Small intestine (tissue), 7 donors: Measurements from ENCODE around the gene PIEZO2. TPM values are rescaled to one million over a fixed set of nuclear protein-coding genes. Genes with fewer than 3 reads are reported as not detected.
"Not testable (repeated sequence)": the region's sequence is repeated elsewhere in the genome, so short reads cannot be mapped to it uniquely, and the experiment has no call there.

Experiments
- DNase-seq, 2 donors: peaks; one replicate each; pipeline versions ENCODE4 v3.0.0 to v3.0.0-alpha.2; 2013
- FAIRE-seq: peaks from 2 replicates; lab custom pipeline; 2012; peaks lifted over from hg19 to GRCh38; lab: Jason Lieb, UNC
- H3K27ac ChIP-seq, 3 donors: one replicate each; pipeline ENCODE4 v1.5.1; 2013; ENCODE audit warnings: low read length in 2 of 3, mild to moderate bottlenecking in 2 of 3, control low read depth in 1 of 3, inconsistent platforms in 1 of 3, low read depth in 1 of 3, moderate library complexity in 1 of 3
- H3K27me3 ChIP-seq, 3 donors: one replicate each; pipeline ENCODE4 v1.6.1; 2013; ENCODE audit warnings: low read length in 3 of 3, inconsistent platforms in 1 of 3; ENCODE audit not compliant: control insufficient read depth in 3 of 3, insufficient read depth in 3 of 3
- H3K36me3 ChIP-seq, 3 donors: one replicate each; pipeline ENCODE4 v1.6.1; 2013; ENCODE audit warnings: low read length in 3 of 3, inconsistent platforms in 1 of 3, low read depth in 1 of 3, mild to moderate bottlenecking in 1 of 3, moderate library complexity in 1 of 3; ENCODE audit not compliant: control insufficient read depth in 3 of 3, insufficient read depth in 2 of 3
- H3K4me1 ChIP-seq, 3 donors: one replicate each; pipeline ENCODE4 v1.6.1; 2013; ENCODE audit warnings: low read length in 2 of 3, inconsistent platforms in 1 of 3, low read depth in 1 of 3, mild to moderate bottlenecking in 1 of 3, moderate library complexity in 1 of 3; ENCODE audit not compliant: control insufficient read depth in 3 of 3, insufficient read depth in 2 of 3
- H3K4me3 ChIP-seq, 3 donors: one replicate each; pipeline ENCODE4 v1.5.1; 2013; ENCODE audit warnings: low read length in 3 of 3, control low read depth in 1 of 3, inconsistent platforms in 1 of 3, low read depth in 1 of 3, mild to moderate bottlenecking in 1 of 3, moderate library complexity in 1 of 3
- H3K9me3 ChIP-seq, 2 donors: one replicate each; pipeline ENCODE4 v1.6.1; 2013; ENCODE audit warnings: low read depth in 1 of 2, low read length in 1 of 2; ENCODE audit not compliant: control insufficient read depth in 2 of 2, insufficient read depth in 1 of 2
- WGBS, 3 donors: extraction: QIAGEN DNeasy Blood & Tissue Kit; methylation state at CpG; one replicate each; pipeline ENCODE4 v1.1.7; 2013; 5-methylcytosine and 5-hydroxymethylcytosine counted together
- polyA plus RNA-seq, 4 donors: library from polyadenylated mRNA; stranded (reverse) in 3 of 4; unstranded in 1 of 4; fragments of 200-250 nt in 3 of 4; fragments of 120-200 nt in 1 of 4; gene quantifications; one replicate each; pipeline versions ENCODE4 v1.2.1 to v1.2.3, GENCODE V29; 2013
- donor health status: healthy with polysubstance abuse.
- donor health status: control.
- donor health status: control.
- donor health status: Bipolar disorder and iron deficiency.
- donor health status: healthy.

The PIEZO2 gene
- polyA plus RNA-seq, 4 donors = 0.81 to 30.2 (median 1.8) TPM; not detected in 1

GRCh38 chr18:11147371-11147951, 1.9 kb downstream of the PIEZO2 start:
- no peak overlapping the region for H3K27ac ChIP-seq
- H3K27me3 ChIP-seq = peaks cover 12 to 54% (median 14%) of the 10 kb centered on the region in 3 donors
- H3K4me1 ChIP-seq = peaks cover 0 to 22% (median 0%) of the 10 kb centered on the region in 3 donors
- FAIRE-seq = no peak
- no peaks in the 10 kb centered on the region for H3K9me3 ChIP-seq
- peak overlapping the region in 1 of 3 donors; percentile 43 for H3K4me3 ChIP-seq
- peak in 1 of 2 donors; percentile 51 for DNase-seq
- WGBS, 3 donors = 13 to 24% (median 21%) methylated on average over 23 of the region's 23 CpGs
- H3K36me3 ChIP-seq = no peaks in the 10 kb centered on the region

GRCh38 chr18:11146947-11147345, 2.4 kb downstream of the PIEZO2 start:
- 43 to 46% (median 44%) methylated on average over 15 of the region's 15 CpGs for WGBS, 3 donors
- Histone ChIP-seq H3K4me1 (peaks cover 0 to 22% (median 0%) of the 10 kb centered on the region in 3 donors), H3K27me3 (peaks cover 12 to 54% (median 14%) of the 10 kb centered on the region in 3 donors), H3K36me3 (no peaks in the 10 kb centered on the region), H3K9me3 (no peaks in the 10 kb centered on the region), H3K4me3 (peak overlapping the region in 1 of 3 donors; percentile 43), H3K27ac (no peak overlapping the region)
- DNase-seq = no peak
- FAIRE-seq = no peak

GRCh38 chr18:11146238-11146946, 3.0 kb downstream of the PIEZO2 start:
- no peak overlapping the region for H3K27ac ChIP-seq
- H3K27me3 ChIP-seq = peaks cover 12 to 50% (median 14%) of the 10 kb centered on the region in 3 donors
- no peaks in the 10 kb centered on the region for H3K9me3 ChIP-seq
- FAIRE-seq = no peak
- 68 to 72% (median 69%) methylated on average over 17 to 18 of the region's 18 CpGs for WGBS, 3 donors
- peaks cover 0 to 22% (median 0%) of the 10 kb centered on the region in 3 donors for H3K4me1 ChIP-seq
- H3K4me3 ChIP-seq = peak overlapping the region in 1 of 3 donors; percentile 43
- no peak for DNase-seq
- peaks cover 0 to 2% (median 0%) of the 10 kb centered on the region in 3 donors for H3K36me3 ChIP-seq

- Histone ChIP-seq H3K9me3 (no peaks in the 10 kb centered on the region), H3K27ac (no peak overlapping the region), H3K4me3 (no peak overlapping the region), H3K27me3 (peaks cover 12 to 44% (median 14%) of the 10 kb centered on the region in 3 donors), H3K36me3 (peaks cover 0 to 5% (median 0%) of the 10 kb centered on the region in 3 donors), H3K4me1 (peaks cover 0 to 22% (median 0%) of the 10 kb centered on the region in 3 donors)
- WGBS, 3 donors = 27 to 63% (median 34%) methylated on average over 4 of the region's 4 CpGs
- DNase-seq (no peak), FAIRE-seq (no peak)
Observed at GRCh38 chr18:11145413-11146191, 3.8 kb downstream of the PIEZO2 start.

GRCh38 chr18:11137400-11137799, 12.0 kb downstream of the PIEZO2 start:
- WGBS, 3 donors = 69 to 74% (median 70%) methylated on average over 7 of the region's 7 CpGs
- Histone ChIP-seq H3K27me3 (no peaks in the 10 kb centered on the region), H3K36me3 (peaks cover 0 to 9% (median 0%) of the 10 kb centered on the region in 3 donors), H3K4me1 (peaks cover 0 to 4% (median 0%) of the 10 kb centered on the region in 3 donors), H3K9me3 (no peaks in the 10 kb centered on the region), H3K27ac (no peak overlapping the region), H3K4me3 (no peak overlapping the region)
- FAIRE-seq (no peak), DNase-seq (no peak)

- whole genome bisulfite sequencing, 3 donors = 49 to 66% (median 58%) methylated on average over 2 of the region's 2 CpGs
Observed at GRCh38 chr18:11136241-11136640, 13.1 kb downstream of the PIEZO2 start.

GRCh38 chr18:11134940-11135339, 14.4 kb downstream of the PIEZO2 start:
- Histone ChIP-seq H3K36me3 (peaks cover 0 to 3% (median 0%) of the 10 kb centered on the region in 3 donors), H3K4me3 (no peak overlapping the region), H3K27me3 (no peaks in the 10 kb centered on the region), H3K27ac (no peak overlapping the region), H3K9me3 (peaks cover 0 to under 1% of the 10 kb centered on the region in 2 donors), H3K4me1 (peaks cover 0 to 4% (median 0%) of the 10 kb centered on the region in 3 donors)
- DNase-seq (no peak), FAIRE-seq (no peak)
- WGBS, 3 donors = 65 to 78% (median 68%) methylated on average over 4 of the region's 4 CpGs

More at GRCh38 chr18:11136241-11136640, 13.1 kb downstream of the PIEZO2 start:
- DNase-seq (no peak), FAIRE-seq (no peak)
- no peaks in the 10 kb centered on the region for H3K27me3 ChIP-seq
- no peaks in the 10 kb centered on the region for H3K9me3 ChIP-seq
- no peak overlapping the region for H3K4me3 ChIP-seq
- no peak overlapping the region for H3K27ac ChIP-seq
- H3K4me1 ChIP-seq = peaks cover 0 to 4% (median 0%) of the 10 kb centered on the region in 3 donors
- H3K36me3 ChIP-seq = peaks cover 0 to 5% (median 0%) of the 10 kb centered on the region in 3 donors

GRCh38 chr18:11129059-11129458, 20.3 kb downstream of the PIEZO2 start:
- H3K4me1 ChIP-seq, H3K27ac ChIP-seq, H3K4me3 ChIP-seq, H3K36me3 ChIP-seq, H3K27me3 ChIP-seq, FAIRE-seq, DNase-seq: not testable (repeated sequence)
- WGBS, 3 donors = 90 to 93% (median 91%) methylated on average over 5 of the region's 5 CpGs
- peaks cover 0 to 14% of the 10 kb centered on the region in 2 donors for H3K9me3 ChIP-seq
